ENCODE results near the gene KCMF1.

DNA sequence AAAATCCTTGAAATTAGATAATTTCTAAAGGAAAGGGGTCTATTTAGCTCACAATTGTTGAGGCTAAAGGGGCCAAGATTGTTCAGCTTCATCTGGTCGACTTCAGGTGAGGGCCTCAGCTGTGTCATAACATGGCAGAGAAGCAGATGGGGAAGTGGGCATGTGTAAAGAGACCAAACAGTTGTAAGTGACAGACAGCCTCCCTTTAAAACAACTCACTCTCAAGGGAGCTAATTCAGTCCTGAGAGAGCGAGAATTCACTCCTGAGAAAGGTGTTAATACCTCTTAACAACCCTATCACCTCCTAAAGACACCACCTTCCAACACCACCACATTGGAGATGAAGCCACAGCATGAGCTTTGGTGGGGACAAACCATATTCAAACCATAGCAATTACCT, 62.4 kb downstream of the KCMF1 start:
- no peak for TF ChIP-seq POLR2A (IDR thresholded peaks at IDR 0.05)
- TF ChIP-seq, protein P1, sequence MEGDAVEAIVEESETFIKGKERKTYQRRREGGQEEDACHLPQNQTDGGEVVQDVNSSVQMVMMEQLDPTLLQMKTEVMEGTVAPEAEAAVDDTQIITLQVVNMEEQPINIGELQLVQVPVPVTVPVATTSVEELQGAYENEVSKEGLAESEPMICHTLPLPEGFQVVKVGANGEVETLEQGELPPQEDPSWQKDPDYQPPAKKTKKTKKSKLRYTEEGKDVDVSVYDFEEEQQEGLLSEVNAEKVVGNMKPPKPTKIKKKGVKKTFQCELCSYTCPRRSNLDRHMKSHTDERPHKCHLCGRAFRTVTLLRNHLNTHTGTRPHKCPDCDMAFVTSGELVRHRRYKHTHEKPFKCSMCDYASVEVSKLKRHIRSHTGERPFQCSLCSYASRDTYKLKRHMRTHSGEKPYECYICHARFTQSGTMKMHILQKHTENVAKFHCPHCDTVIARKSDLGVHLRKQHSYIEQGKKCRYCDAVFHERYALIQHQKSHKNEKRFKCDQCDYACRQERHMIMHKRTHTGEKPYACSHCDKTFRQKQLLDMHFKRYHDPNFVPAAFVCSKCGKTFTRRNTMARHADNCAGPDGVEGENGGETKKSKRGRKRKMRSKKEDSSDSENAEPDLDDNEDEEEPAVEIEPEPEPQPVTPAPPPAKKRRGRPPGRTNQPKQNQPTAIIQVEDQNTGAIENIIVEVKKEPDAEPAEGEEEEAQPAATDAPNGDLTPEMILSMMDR (IDR thresholded peaks at IDR 0.05), result no peak

Data from adrenal gland (tissue), 5 donors.